Germinal center (tissue), 1 donor: Measurements from ENCODE around the gene BCAR3.

Experiments
- DNase-seq: peaks from one replicate; pipeline ENCODE4 v3.0.0; 2012; ENCODE audit warnings: mixed read lengths, low spot score

The BCAR3 gene

DNA sequence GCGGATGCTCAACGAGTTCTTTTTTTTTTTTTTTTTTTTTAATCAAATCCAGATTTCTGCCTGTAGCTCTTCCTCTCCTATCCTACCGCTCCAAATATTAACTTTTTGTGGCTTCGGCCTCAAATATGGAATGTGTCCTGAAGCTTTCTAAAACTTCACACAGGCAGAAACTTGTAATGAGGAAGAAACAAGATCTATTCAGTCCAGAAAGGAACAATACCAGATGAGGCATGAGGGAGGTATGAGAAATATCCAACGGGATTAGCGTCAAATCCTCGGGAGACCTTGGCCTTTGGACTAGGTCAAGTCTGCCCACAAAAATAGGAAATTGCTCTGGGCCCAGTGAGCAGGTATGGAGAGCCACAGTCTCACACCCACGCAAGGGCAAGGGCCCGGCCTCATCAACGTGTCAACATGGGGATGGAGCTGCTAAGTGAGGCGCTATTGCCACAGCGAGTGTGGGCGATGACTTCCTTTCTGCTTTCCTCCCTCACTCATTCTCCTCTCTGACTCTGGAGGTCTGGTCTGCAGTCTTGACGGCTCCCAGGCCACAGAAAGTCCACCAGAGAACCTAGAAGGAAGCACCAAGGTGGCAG is 66.6 kb downstream of the BCAR3 start:
- DNase-seq = no peak

DNA sequence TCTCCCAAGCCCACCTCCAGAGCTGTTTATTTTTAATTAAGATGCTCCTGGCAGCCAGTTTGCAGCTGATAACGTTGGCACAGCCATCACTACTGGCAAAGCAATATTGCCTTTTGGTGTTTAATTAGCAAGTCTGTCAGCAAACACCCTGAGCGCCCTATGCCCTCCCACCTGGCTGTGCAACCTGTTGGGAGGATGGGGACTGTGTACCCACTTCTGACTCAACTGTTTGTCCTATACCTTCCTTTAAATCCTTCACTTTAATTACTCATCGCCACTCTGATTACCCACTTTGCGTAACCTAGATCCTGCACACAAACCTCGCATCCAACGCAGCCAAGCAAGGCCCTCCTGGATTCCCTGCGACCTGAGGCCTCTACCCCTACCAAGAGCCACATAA is 67.1 kb downstream of the BCAR3 start:
- no peak for DNase-seq

- DNase-seq = no peak
These were observed 67.7 kb downstream of the BCAR3 start for GRCh38 chr1:93613898-93614297.

DNA sequence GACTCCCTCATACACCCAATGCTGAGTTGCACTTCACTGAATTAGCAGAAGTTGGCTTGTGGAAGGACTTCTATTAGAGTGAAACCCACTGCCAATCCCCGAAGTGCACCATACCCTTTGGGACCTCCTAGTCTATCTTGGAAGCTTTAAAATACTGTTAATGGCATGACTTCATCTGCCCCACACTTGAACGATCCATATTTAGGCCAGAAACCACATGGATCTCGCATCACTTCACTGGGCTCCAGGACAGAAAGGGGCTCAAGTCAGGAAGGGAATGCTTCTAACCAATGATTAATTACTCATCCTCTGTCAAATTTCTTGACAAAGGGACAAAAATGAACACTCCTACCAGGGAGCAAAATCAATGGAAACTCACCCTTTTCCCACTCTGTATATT is 69.1 kb downstream of the BCAR3 start:
- no peak for DNase-seq

- no peak for DNase-seq
These were observed 70.0 kb downstream of the BCAR3 start for GRCh38 chr1:93611668-93612067.

- DNase-seq = no peak
These were observed 72.1 kb downstream of the BCAR3 start for GRCh38 chr1:93609536-93609935.

DNA sequence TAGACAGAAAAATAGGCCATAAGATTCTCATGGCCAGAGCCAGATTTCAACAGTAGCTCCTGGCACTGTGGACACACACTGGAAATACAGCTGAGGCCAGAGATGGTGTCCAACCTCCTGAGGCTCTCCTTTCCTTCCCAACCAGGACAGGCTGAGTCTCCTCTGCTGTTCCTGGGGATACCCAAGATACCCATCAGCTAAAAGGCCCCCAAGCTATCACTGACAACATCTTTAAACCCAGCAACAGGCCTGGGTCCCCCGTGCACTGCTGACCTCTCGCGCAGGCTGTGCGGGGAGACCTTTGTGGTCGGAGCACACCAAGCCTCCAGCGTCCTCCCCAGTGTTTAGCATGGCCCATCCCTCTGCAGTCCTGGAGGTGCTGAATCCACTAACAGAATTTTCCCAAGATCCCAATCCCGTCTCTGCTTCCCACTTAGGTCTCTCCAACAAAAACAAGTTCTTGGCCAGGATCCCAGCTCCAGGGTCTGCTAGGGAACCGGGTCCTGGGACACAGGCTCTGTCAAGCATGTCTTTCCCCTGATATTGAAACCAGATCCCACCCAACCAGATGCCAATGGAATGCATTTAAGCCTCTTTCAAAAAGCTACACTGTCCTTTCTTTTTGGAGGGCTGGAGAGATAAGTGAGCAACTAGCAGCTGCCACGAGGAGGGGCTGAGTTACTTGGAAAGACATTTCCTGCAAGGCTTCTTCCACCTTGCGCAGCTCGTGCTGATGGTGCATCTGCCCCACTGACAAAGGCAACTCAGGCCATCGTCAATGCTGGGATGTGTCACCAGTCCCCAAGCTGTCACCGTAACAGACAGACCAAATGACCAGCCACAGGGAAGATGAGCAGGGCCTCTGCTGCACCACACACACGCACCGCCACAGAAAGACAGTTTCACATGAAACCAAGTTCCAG is 73.2 kb downstream of the BCAR3 start:
- no peak for DNase-seq

DNA sequence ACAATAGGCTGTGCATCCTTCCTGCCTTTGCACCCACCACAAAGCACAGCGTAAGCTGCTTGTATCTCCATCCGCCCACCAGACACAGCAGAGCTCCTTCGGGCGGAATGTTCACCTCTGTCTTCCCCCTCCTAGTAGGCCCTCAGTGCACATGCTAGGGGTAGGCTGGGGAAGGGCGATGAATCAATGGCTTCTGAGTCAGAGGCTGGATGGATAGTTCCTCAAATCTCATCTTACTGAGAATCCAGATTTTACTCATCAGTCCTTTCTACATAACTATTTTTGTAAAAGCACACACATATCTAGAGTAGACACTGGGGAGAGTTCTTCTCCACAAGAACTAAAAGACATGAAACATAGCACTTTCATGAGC is 73.8 kb downstream of the BCAR3 start:
- DNase-seq = no peak

DNA sequence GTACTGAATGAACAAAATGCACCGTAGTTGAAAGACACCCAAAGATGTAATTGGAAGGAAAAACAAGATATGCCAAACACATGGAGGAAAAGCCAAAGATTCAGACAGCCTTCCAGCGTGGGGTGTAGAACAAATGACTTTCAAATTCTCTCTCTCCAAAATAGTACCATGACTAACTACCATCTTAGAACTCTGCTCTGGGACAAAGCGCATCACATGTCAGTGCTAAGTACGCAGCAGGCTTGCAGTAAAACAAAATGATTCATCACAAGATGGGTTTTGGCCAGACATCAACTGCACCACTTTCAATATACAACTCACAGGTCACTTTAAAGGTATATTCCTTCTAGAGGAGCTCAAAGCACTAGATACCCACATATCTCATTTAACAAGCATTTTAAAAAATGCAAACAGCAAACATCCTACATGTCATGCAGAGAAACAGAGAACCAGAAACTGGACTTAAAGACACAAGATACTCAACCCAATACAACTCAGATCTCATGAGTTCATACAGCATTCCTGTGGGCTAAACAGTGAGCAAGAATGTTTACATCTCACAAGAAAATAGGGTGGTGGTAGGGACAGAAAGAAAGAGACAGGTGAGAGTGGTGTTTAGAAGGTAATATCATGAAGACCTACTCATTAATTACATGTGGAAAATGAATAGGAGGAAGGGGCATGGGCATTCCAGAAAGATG is 75.7 kb downstream of the BCAR3 start:
- DNase-seq = no peak

DNA sequence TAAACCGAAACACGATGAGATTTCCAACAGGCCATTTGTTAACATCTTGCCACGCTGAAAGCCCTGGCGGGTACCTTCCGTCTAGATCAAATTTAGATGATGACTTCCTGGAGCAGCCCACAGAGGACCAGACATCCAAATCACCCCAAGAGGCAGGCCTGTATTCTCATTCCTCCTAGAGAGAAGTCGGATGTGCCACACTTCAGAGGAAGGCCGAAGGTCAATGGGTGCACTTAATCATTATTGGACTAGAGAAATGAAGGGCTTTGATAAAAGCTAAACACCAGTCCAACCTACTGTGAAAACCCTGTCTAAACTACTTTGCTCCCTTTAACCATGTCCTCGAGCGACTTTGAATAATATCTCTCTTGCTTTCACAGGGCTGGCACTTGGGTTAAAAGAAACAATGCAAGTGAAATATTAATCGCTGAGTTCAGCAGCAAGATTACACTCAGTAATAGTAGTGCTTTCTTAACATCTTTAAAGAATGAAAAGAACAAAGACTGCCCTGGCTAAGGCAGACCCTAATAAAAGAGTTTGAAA is 76.5 kb downstream of the BCAR3 start:
- DNase-seq = no peak

GRCh38 chr1:93604411-93604810 is 77.2 kb downstream of the BCAR3 start:
- no peak for DNase-seq

DNA sequence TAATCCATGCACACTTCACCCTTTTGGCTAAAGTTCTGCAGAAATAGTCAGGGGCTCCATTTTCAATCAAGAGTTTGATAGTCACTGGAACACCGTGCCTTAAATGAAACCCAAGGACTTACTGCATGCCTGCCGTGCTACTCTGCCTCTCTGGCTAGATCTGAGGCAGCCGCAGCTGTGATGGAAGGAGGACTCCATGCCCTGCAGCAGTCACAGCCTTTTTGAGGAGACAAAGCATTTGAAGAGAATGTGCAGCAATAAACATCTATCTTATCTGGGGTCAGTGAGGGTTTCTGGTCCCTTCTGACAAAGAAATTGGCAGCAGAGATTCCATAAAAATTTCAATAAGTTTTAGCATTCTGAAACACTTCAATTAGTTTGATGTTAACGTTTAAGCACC is 78.0 kb downstream of the BCAR3 start:
- DNase-seq = no peak

- DNase-seq = no peak
These were observed 78.5 kb downstream of the BCAR3 start for GRCh38 chr1:93603106-93603505.

- DNase-seq = no peak
These were observed 79.5 kb downstream of the BCAR3 start for GRCh38 chr1:93602101-93602500.

DNA sequence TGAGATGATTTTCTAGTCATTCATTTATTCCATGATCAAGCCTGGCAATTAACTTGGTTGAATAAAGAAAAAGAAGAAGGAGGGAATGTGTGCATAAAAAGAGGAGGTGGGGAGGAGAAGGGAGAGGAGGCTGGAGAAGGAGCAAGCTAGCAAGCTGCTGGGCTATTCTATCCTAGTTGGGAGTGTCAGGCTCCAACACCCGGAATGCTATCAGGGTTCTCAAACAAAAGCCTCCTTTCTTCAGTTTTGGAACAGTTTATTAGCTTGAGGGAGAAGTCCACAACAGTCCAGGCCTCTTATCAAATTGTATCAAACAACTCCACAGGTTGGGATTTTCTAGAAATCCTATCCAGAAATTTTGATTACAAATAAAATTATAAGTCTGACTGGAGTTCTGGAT is 80.0 kb downstream of the BCAR3 start:
- DNase-seq = no peak

GRCh38 chr1:93600663-93601062 is 81.0 kb downstream of the BCAR3 start:
- no peak for DNase-seq

DNA sequence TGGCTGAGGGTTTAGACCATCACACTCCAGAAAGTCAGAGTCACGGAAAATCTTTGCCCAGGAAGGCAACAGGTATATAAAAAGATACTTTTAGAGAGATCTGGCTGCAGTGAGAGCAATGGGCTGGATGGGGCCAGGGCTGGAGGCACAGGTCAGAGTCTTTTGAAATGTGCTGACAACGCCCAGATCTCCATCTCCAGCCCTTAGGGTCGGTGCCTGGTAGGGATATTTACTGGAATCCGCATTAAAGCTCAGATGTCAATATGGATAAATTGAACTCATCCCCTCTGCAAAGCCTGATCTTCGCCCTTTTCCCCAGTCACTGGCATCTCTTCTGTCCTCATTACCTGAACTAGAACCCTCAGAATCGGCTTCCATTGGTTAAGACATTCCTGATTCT is 82.2 kb downstream of the BCAR3 start:
- DNase-seq = no peak

DNA sequence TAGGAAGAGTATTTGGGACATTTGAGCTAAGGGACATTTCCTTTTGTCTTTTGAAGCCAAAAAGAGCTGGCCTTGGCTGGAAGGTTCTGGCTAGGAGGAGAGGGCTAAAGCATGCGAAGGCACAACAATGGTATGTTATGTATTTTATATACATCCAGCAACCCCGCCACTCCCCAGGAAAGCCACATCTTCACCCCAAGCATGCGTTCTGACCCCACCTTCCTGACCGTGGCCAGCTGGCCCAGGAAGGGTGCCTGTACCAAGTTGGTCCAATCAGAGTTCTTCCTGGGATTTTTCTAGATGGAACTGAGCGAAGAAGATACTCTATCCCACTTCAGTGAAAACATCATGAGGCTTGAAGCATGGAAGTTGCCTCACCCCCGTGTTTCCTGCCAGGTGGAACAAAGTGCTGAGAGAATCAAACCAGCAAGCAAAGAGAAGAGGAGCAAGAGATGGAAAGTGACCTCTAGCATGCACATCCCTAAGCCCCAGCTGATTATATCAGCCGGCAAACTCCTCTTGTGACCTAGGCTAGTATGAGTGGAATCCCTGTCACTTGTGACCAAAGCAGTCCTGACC is 82.7 kb downstream of the BCAR3 start:
- DNase-seq = no peak

DNA sequence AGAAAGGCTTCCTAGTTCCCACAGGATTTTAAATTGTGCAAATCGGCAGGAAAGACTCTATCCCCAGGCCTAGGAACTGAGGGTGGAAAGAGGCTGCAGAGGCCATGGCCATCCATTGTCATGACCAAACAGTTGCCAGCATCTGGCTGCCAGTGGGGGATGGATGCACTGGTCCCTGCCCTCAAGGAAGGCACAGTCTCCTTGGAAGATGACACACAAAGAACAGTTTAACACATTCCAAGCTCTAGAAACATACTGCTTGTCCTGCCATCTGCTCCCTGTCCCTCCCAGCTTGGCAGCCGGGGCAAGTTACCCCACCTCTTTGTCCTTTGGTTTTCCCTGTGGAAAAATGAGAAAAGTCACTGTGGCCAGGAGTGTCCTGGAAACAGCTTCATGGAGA is 83.2 kb downstream of the BCAR3 start:
- DNase-seq = no peak

- no peak for DNase-seq
These were observed 83.9 kb downstream of the BCAR3 start for GRCh38 chr1:93597709-93598108.

- no peak for DNase-seq
These were observed 85.1 kb downstream of the BCAR3 start for GRCh38 chr1:93596329-93597089.

- no peak for DNase-seq
These were observed 85.9 kb downstream of the BCAR3 start for GRCh38 chr1:93595743-93596142.
